K562 (cell line): ENCODE data around the gene SCAMP3. TPM values are rescaled to one million over a fixed set of nuclear protein-coding genes. Genes with fewer than 3 reads are reported as not detected.

ENCODE experiments used
- CBFA2T2 ChIP-seq: fragments of 450-650 bp; conservative IDR thresholded peaks from 2 replicates; pipeline ENCODE4 v1.6.1; 2017; ENCODE audit warnings: mild to moderate bottlenecking
- CUX1 ChIP-seq: fragments of 200-800 bp; sonication (Bioruptor generic); IDR thresholded peaks from 2 replicates; pipeline ENCODE4 v1.6.1; 2016; ENCODE audit warnings: missing genetic modification characterization, missing compliant biosample characterization
- DMBX1 ChIP-seq: fragments of 250-450 bp; sonication (Bioruptor Pico); IDR thresholded peaks from 2 replicates; pipeline ENCODE4 v1.8.0; 2022; ENCODE audit warnings: inconsistent platforms, mild to moderate bottlenecking, moderate library complexity, borderline replicate concordance
- GABPB1 ChIP-seq: sonication (generic); formaldehyde crosslinking; IDR thresholded peaks from 2 replicates; pipeline ENCODE4 v1.8.0; 2022; ENCODE audit warnings: mild to moderate bottlenecking, missing genetic modification reagents
- GTF2F1 ChIP-seq: IDR thresholded peaks from 2 replicates; pipeline ENCODE4 v1.6.1; 2011; ENCODE audit warnings: low read depth, low read length, improper control_type of control experiment
- HDAC1 ChIP-seq, 2 experiments: fragments of 450-650 bp; IDR thresholded peaks; 2 replicates each; pipeline ENCODE4 v1.6.1; 2016 to 2017; ENCODE audit warnings: inconsistent platforms in 1 of 2, mild to moderate bottlenecking in 1 of 2, moderate library complexity in 1 of 2
- LCOR ChIP-seq: sonication (generic); formaldehyde crosslinking; IDR thresholded peaks from 2 replicates; pipeline ENCODE4 v1.8.0; 2022; ENCODE audit warnings: mild to moderate bottlenecking, missing genetic modification reagents
- MEF2D ChIP-seq: conservative IDR thresholded peaks from 2 replicates; pipeline ENCODE4 v1.6.1; 2016; ENCODE audit warnings: low read depth, missing genetic modification characterization, missing compliant biosample characterization
- NR0B1 ChIP-seq: fragments of 450-650 bp; IDR thresholded peaks from one replicate; pipeline ENCODE4 v1.6.1; 2018; ENCODE audit warnings: mild to moderate bottlenecking, moderate library complexity; ENCODE audit not compliant: partially characterized antibody
- NRF1 ChIP-seq, 2 experiments: fragments of 450-650 bp; IDR thresholded peaks in 1 of 2; conservative IDR thresholded peaks in 1 of 2; 2 replicates each; pipeline ENCODE4 v1.6.1; 2014; ENCODE audit warnings: mild to moderate bottlenecking in 2 of 2
- POLR3A ChIP-seq: IDR thresholded peaks from 2 replicates; pipeline ENCODE4 v1.6.1; 2011; ENCODE audit warnings: borderline replicate concordance, mild to moderate bottlenecking, moderate library complexity; ENCODE audit not compliant: insufficient read length, insufficient read depth; ENCODE audit errors: extremely low read depth
- SIN3B ChIP-seq: fragments of 450-650 bp; IDR thresholded peaks from 2 replicates; pipeline ENCODE4 v1.6.1; 2017; ENCODE audit warnings: low read depth, mild to moderate bottlenecking, moderate library complexity
- SLC30A9 ChIP-seq: fragments of 250-450 bp; sonication (Bioruptor Pico); IDR thresholded peaks from 2 replicates; pipeline ENCODE4 v1.8.0; 2022; ENCODE audit warnings: mild to moderate bottlenecking, moderate library complexity
- SMAD4 ChIP-seq: fragments of 250-450 bp; sonication (Bioruptor Pico); conservative IDR thresholded peaks from 2 replicates; pipeline ENCODE4 v1.8.0; 2021; ENCODE audit warnings: inconsistent platforms, mild to moderate bottlenecking, moderate library complexity
- SMC3 ChIP-seq: conservative IDR thresholded peaks from 2 replicates; pipeline ENCODE4 v1.6.1; 2011; ENCODE audit warnings: low read depth, low read length, improper control_type of control experiment; ENCODE audit not compliant: insufficient read depth
- TAF7 ChIP-seq: fragments of 450-650 bp; IDR thresholded peaks from 2 replicates; pipeline ENCODE4 v1.6.1; 2016; ENCODE audit warnings: missing genetic modification characterization, missing compliant biosample characterization
- ZC3H8 ChIP-seq: fragments of 450-650 bp; IDR thresholded peaks from 2 replicates; pipeline ENCODE4 v1.6.1; 2017
- ZNF12 ChIP-seq: sonication (generic); formaldehyde crosslinking; IDR thresholded peaks from 2 replicates; pipeline ENCODE4 v1.4.0; 2020; ENCODE audit warnings: mild to moderate bottlenecking, missing genetic modification reagents
- ZNF766 ChIP-seq: fragments of 200-800 bp; sonication (Bioruptor generic); conservative IDR thresholded peaks from 2 replicates; pipeline ENCODE4 v1.6.1; 2016; ENCODE audit warnings: missing genetic modification characterization, missing compliant biosample characterization
- ZNF830 ChIP-seq: fragments of 250-450 bp; sonication (Bioruptor Pico); IDR thresholded peaks from 2 replicates; pipeline ENCODE4 v1.5.0; 2021; ENCODE audit warnings: mild to moderate bottlenecking
- polyA plus RNA-seq, 8 experiments: library from polyadenylated mRNA; depleted of rRNA in 4 of 8; stranded (reverse) in 5 of 8; unstranded in 3 of 8; fragments of >200 nt; fragmentation: Nextera tagmentation in 2 of 8; fragmentation: Illumina TruSeq in 1 of 8; extraction: Ambion mirVana in 2 of 8; extraction: Trizol in 1 of 8; gene quantifications; 2 replicates each; pipeline versions ENCODE4 v1.2.1 to v1.2.3, GENCODE V29; 2011 to 2014; ENCODE audit warnings: inconsistent platforms in 1 of 8, missing spikeins in 1 of 8
- total RNA-seq, 7 experiments: library from RNA; depleted of rRNA in 6 of 7; stranded (reverse); fragments of >200 nt in 6 of 7; fragmentation: Illumina TruSeq in 2 of 7; extraction: Trizol in 2 of 7; gene quantifications; 2 replicates each; pipeline versions ENCODE4 v1.2.1 to v1.2.3, GENCODE V29; 2011 to 2021; ENCODE audit warnings: low replicate concordance in 1 of 7

The SCAMP3 gene
- total and polyA plus RNA-seq, 9 of the 15 experiments (the other 6 are each of a cell fraction or from before 2014, with no cell fraction given) = 14.2 to 131 (median 86.1) TPM

DNA sequence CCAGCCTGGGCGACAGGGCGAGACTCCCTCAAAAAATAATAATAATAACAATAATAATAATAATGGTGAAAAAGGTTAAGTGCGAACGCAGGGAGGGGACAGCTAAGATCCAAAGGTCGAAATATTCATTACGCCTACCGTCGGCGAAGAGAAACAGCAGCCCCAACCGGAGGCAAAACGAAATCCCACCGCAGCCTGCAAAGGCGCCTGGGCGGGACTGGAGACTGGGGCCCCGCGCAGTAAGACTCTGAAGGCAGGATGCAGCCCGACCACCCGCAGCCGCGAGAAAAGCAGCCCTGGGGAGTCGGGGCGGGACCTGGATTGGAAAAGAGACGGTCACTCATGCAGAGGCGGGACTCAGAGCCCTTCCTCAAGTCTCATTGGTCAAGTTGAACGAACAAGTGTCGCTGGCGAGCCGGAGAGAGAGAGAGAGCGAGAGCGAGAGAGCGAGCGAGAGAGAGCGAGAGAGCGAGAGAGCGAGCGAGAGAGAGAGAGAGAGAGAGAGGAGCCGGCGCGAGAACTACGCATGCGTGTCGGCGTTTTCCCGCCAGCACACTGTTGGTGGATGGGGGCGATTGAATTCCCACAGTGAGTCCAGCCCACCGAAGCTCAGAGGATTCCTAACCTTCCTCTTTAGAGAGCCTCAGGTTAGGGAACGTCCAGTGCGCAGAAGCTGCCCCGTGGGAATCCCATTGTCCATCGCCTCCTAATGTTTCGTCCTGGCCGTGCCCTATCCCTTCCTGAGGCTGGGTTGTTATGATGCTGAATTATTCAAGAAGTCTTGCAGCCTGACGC is 17.6 kb downstream of the SCAMP3 start (continued):
- no peak for TF ChIP-seq SIN3B
- TF ChIP-seq NR0B1 = no peak
- peak; percentile 73 for TF ChIP-seq DMBX1 (CRISPR knock-in tag)
- peak; percentile 93 to 95 for TF ChIP-seq NRF1 (conservative IDR thresholded peaks at IDR 0.05 in 1 of 2, IDR thresholded peaks at IDR 0.05 in 1 of 2)
- TF ChIP-seq HDAC1 (IDR thresholded peaks at IDR 0.05) = peak; percentile 97 to 100
- TF ChIP-seq CBFA2T2 = 0 out of 2 replicates have a peak, but pooled peaks have one; percentile 40
- no peak for TF ChIP-seq ZNF830 (CRISPR knock-in tag)
- peak; percentile 90 for TF ChIP-seq LCOR
- peak; percentile 87 for TF ChIP-seq GABPB1 (CRISPR knock-in tag)
- TF ChIP-seq GTF2F1 = no peak; the same call in none of the 2 replicates
- TF ChIP-seq SMC3 = peak; percentile 37
- peak; percentile 93 for TF ChIP-seq MEF2D (tag)
- peak; percentile 76; the same call in 1 of the 2 replicates for TF ChIP-seq ZNF12
- peak; percentile 99 for TF ChIP-seq SMAD4 (CRISPR knock-in tag)
- TF ChIP-seq TAF7 (tag) = peak; percentile 75
- TF ChIP-seq ZC3H8 = peak; percentile 92; the same call in 1 of the 2 replicates
- peak; percentile 52 for TF ChIP-seq POLR3A
- TF ChIP-seq CUX1 (CRISPR knock-in tag) = peak; percentile 75; the same call in 1 of the 2 replicates
- TF ChIP-seq ZNF766 = peak; percentile 81
- no peak for TF ChIP-seq SLC30A9 (CRISPR knock-in tag)
